Chondrocyte (in vitro differentiated cells): ENCODE data around the gene LIMCH1. TPM values are rescaled to one million over a fixed set of nuclear protein-coding genes. Genes with fewer than 3 reads are reported as not detected.

Experiments used
- DNase-seq: peaks from one replicate; pipeline ENCODE4 v3.0.0; 2021; ENCODE audit warnings: mixed read lengths, low spot score
- H3K27ac Mint-ChIP-seq: one replicate; pipeline ENCODE4 v1.8.0; 2021; ENCODE audit warnings: mild to moderate bottlenecking, moderate library complexity, mixed read lengths; ENCODE audit not compliant: unreplicated experiment
- H3K27me3 Mint-ChIP-seq: 2 replicates; pipeline ENCODE4 v1.8.0; 2021; ENCODE audit warnings: low read depth, mixed read lengths
- H3K36me3 Mint-ChIP-seq: 2 replicates; pipeline ENCODE4 v1.8.0; 2021; ENCODE audit warnings: low read depth, mixed read lengths
- H3K4me1 Mint-ChIP-seq: 2 replicates; pipeline ENCODE4 v1.8.0; 2021; ENCODE audit warnings: low read depth, mild to moderate bottlenecking, mixed read lengths
- H3K4me3 Mint-ChIP-seq: one replicate; pipeline ENCODE4 v1.8.0; 2021; ENCODE audit warnings: mild to moderate bottlenecking, moderate library complexity, mixed read lengths; ENCODE audit not compliant: unreplicated experiment
- H3K9me3 Mint-ChIP-seq: 2 replicates; pipeline ENCODE4 v1.8.0; 2021; ENCODE audit warnings: low read depth, mixed read lengths
- CTCF ChIP-seq: fragments of 200-600 bp; sonication (generic); IDR thresholded peaks from 2 replicates; pipeline ENCODE4 v1.5.0; 2021; ENCODE audit warnings: antibody characterized with exemption, mild to moderate bottlenecking, moderate library complexity
- total RNA-seq: library from RNA; stranded (reverse); gene quantifications from 3 replicates; pipeline ENCODE4 v1.2.1, GENCODE V29; 2021

The LIMCH1 gene
- total RNA-seq, 1 donor from 2014 or later, result 9.8 TPM

- no peak overlapping the region for H3K4me3 Mint-ChIP-seq
- no peaks in the 10 kb centered on the region for H3K36me3 Mint-ChIP-seq
- H3K9me3 Mint-ChIP-seq, result no peaks in the 10 kb centered on the region
- no peak for TF ChIP-seq CTCF
- H3K27ac Mint-ChIP-seq, result no peak overlapping the region
- no peak for DNase-seq
- peaks cover 2% of the 10 kb centered on the region for H3K27me3 Mint-ChIP-seq
- H3K4me1 Mint-ChIP-seq, result peaks cover 5% of the 10 kb centered on the region
Observed at GRCh38 chr4:41530741-41531140, 7.2 kb upstream of the LIMCH1 start.

- peaks cover 5% of the 10 kb centered on the region for H3K27me3 Mint-ChIP-seq
- no peaks in the 10 kb centered on the region for H3K9me3 Mint-ChIP-seq
- no peak overlapping the region for H3K27ac Mint-ChIP-seq
Observed at GRCh38 chr4:41532336-41532735, 5.6 kb upstream of the LIMCH1 start.

GRCh38 chr4:41532882-41533281, 5.1 kb upstream of the LIMCH1 start:
- peaks cover 11% of the 10 kb centered on the region for H3K4me1 Mint-ChIP-seq
- H3K36me3 Mint-ChIP-seq, result no peaks in the 10 kb centered on the region
- H3K27ac Mint-ChIP-seq, result no peak overlapping the region

More at GRCh38 chr4:41532336-41532735, 5.6 kb upstream of the LIMCH1 start:
- DNase-seq, result no peak
- H3K4me1 Mint-ChIP-seq, result peaks cover 11% of the 10 kb centered on the region
- H3K36me3 Mint-ChIP-seq, result no peaks in the 10 kb centered on the region
- TF ChIP-seq CTCF, result no peak
- no peak overlapping the region for H3K4me3 Mint-ChIP-seq

GRCh38 chr4:41533680-41534079, 4.3 kb upstream of the LIMCH1 start:
- no peak for DNase-seq
- no peaks in the 10 kb centered on the region for H3K36me3 Mint-ChIP-seq
- no peaks in the 10 kb centered on the region for H3K9me3 Mint-ChIP-seq
- no peak overlapping the region for H3K27ac Mint-ChIP-seq
- H3K4me3 Mint-ChIP-seq, result no peak overlapping the region
- peaks cover 9% of the 10 kb centered on the region for H3K27me3 Mint-ChIP-seq
- no peak for TF ChIP-seq CTCF
- H3K4me1 Mint-ChIP-seq, result peaks cover 18% of the 10 kb centered on the region

More at GRCh38 chr4:41532882-41533281, 5.1 kb upstream of the LIMCH1 start:
- Mint-ChIP-seq H3K4me3 (no peak overlapping the region), H3K9me3 (no peaks in the 10 kb centered on the region), H3K27me3 (peaks cover 6% of the 10 kb centered on the region)
- no peak for DNase-seq
- TF ChIP-seq CTCF, result no peak

GRCh38 chr4:41534404-41534803, 3.6 kb upstream of the LIMCH1 start:
- TF ChIP-seq CTCF, result no peak
- no peak for DNase-seq
- H3K36me3 Mint-ChIP-seq, result no peaks in the 10 kb centered on the region
- no peak overlapping the region for H3K4me3 Mint-ChIP-seq
- H3K4me1 Mint-ChIP-seq, result peaks cover 26% of the 10 kb centered on the region
- H3K9me3 Mint-ChIP-seq, result no peaks in the 10 kb centered on the region
- peaks cover 9% of the 10 kb centered on the region for H3K27me3 Mint-ChIP-seq
- no peak overlapping the region for H3K27ac Mint-ChIP-seq
